GM21576 (cell line): ENCODE results near the gene CCDC60.

Experiments
- ATAC-seq: cut with Tn5 transposase; IDR thresholded peaks from one replicate; pipeline ENCODE4 v1.9.1; 2021; ENCODE audit warnings: mild to moderate bottlenecking, moderate library complexity; ENCODE audit not compliant: unreplicated experiment

Gene CCDC60

GRCh38 chr12:119444462-119445044 is 110.0 kb downstream of the CCDC60 start:
- no peak for ATAC-seq

GRCh38 chr12:119446459-119446858 is 111.9 kb downstream of the CCDC60 start:
- ATAC-seq: no peak

GRCh38 chr12:119447126-119447525 is 112.6 kb downstream of the CCDC60 start:
- no peak for ATAC-seq

- no peak for ATAC-seq
These were observed 113.1 kb downstream of the CCDC60 start for GRCh38 chr12:119447618-119448017.

GRCh38 chr12:119448611-119449131 is 114.1 kb downstream of the CCDC60 start:
- no peak for ATAC-seq

GRCh38 chr12:119450771-119451170 is 116.2 kb downstream of the CCDC60 start:
- no peak for ATAC-seq

GRCh38 chr12:119456824-119457223 is 122.3 kb downstream of the CCDC60 start:
- ATAC-seq: no peak

GRCh38 chr12:119457271-119457670 is 122.7 kb downstream of the CCDC60 start:
- ATAC-seq: no peak

- no peak for ATAC-seq
These were observed 125.0 kb downstream of the CCDC60 start for GRCh38 chr12:119459481-119459880.

GRCh38 chr12:119460876-119461275 is 126.3 kb downstream of the CCDC60 start:
- ATAC-seq: no peak

GRCh38 chr12:119461636-119462214 is 127.2 kb downstream of the CCDC60 start:
- ATAC-seq: no peak

- ATAC-seq: no peak
These were observed 128.8 kb downstream of the CCDC60 start for GRCh38 chr12:119463211-119463926.

GRCh38 chr12:119468296-119468695 is 133.8 kb downstream of the CCDC60 start:
- ATAC-seq: no peak

GRCh38 chr12:119475650-119476049 is 141.1 kb downstream of the CCDC60 start:
- no peak for ATAC-seq

GRCh38 chr12:119476951-119477350 is 142.4 kb downstream of the CCDC60 start:
- no peak for ATAC-seq

- ATAC-seq: no peak
These were observed 144.6 kb downstream of the CCDC60 start for GRCh38 chr12:119479121-119479561.

- ATAC-seq: no peak
These were observed 146.0 kb downstream of the CCDC60 start for GRCh38 chr12:119480551-119480950.

GRCh38 chr12:119486599-119487154 is 152.1 kb downstream of the CCDC60 start:
- ATAC-seq: no peak

- no peak for ATAC-seq
These were observed 157.3 kb downstream of the CCDC60 start for GRCh38 chr12:119491814-119492213.

GRCh38 chr12:119500209-119500608 is 165.7 kb downstream of the CCDC60 start:
- no peak for ATAC-seq

- no peak for ATAC-seq
These were observed 166.5 kb downstream of the CCDC60 start for GRCh38 chr12:119501052-119501451.

- no peak for ATAC-seq
These were observed 170.5 kb downstream of the CCDC60 start for GRCh38 chr12:119505001-119505400.
